Epithelial cell of proximal tubule (primary cell): Measurements from ENCODE around the gene APPL2. TPM values are rescaled to one million over a fixed set of nuclear protein-coding genes. Genes with fewer than 3 reads are reported as not detected.

ENCODE experiments used
- DNase-seq: peaks from one replicate; pipeline ENCODE4 v3.0.0-alpha.2; 2011; ENCODE audit warnings: low read depth
- H3K4me3 ChIP-seq: 2 replicates; pipeline ENCODE4 v1.5.1; 2011; ENCODE audit warnings: low read depth, mild to moderate bottlenecking, low read length
- CTCF ChIP-seq: conservative IDR thresholded peaks from 2 replicates; pipeline ENCODE4 v1.5.1; 2012; ENCODE audit warnings: low read depth, mild to moderate bottlenecking, low read length
- total RNA-seq: library from RNA; depleted of rRNA; stranded (reverse); fragments of >200 nt; gene quantifications from 2 replicates; pipeline ENCODE4 v1.2.3, GENCODE V29; 2015

Gene APPL2
- total RNA-seq, 1 donor from 2014 or later: 57.4 TPM

- DNase-seq: no peak
- no peak for TF ChIP-seq CTCF
- no peak overlapping the region for H3K4me3 ChIP-seq
These were observed 34.8 kb upstream of the APPL2 start for GRCh38 chr12:105270671-105271255.

GRCh38 chr12:105267711-105268110 is 31.7 kb upstream of the APPL2 start:
- no peak overlapping the region for H3K4me3 ChIP-seq
- TF ChIP-seq CTCF: no peak
- no peak for DNase-seq

- TF ChIP-seq CTCF: no peak
- no peak overlapping the region for H3K4me3 ChIP-seq
- DNase-seq: no peak
These were observed 28.8 kb upstream of the APPL2 start for GRCh38 chr12:105264771-105265170.

- no peak for DNase-seq
- TF ChIP-seq CTCF: no peak
- no peak overlapping the region for H3K4me3 ChIP-seq
These were observed 26.6 kb upstream of the APPL2 start for GRCh38 chr12:105262461-105263184.

- no peak for TF ChIP-seq CTCF
- DNase-seq: no peak
- H3K4me3 ChIP-seq: no peak overlapping the region
These were observed 25.0 kb upstream of the APPL2 start for GRCh38 chr12:105261010-105261409.

- no peak overlapping the region for H3K4me3 ChIP-seq
- no peak for TF ChIP-seq CTCF
- no peak for DNase-seq
These were observed 23.3 kb upstream of the APPL2 start for GRCh38 chr12:105259226-105259625.

GRCh38 chr12:105257321-105257728 is 21.4 kb upstream of the APPL2 start:
- peak; percentile 72 for DNase-seq
- no peak for TF ChIP-seq CTCF
- H3K4me3 ChIP-seq: no peak overlapping the region
